RWPE1 (cell line): ENCODE results near the gene KAT6B.

Experiments
- CTCF ChIA-PET: fragments of 350-600 bp; sonication (Branson Sonifier 250); formaldehyde crosslinking; extraction: SDS; loops from one replicate; lab custom pipeline; 2021; lab: Yijun Ruan, JAX
- POLR2A ChIA-PET: fragments of 400-600 bp; formaldehyde crosslinking; extraction: SDS; loops from one replicate; lab custom pipeline; 2020; ENCODE audit warnings: antibody characterized with exemption; ENCODE audit not compliant: low non-redundant PET; lab: Yijun Ruan, JAX
- DNase-seq: peaks from one replicate; pipeline ENCODE4 v3.0.0; 2012; ENCODE audit warnings: low spot score
- H3K27ac ChIP-seq: fragments of 450-650 bp; 2 replicates; pipeline ENCODE4 v1.5.1; 2017
- TF ChIP-seq, protein P1 (sequence below): fragments of 450-650 bp; conservative IDR thresholded peaks from 2 replicates; pipeline ENCODE4 v1.5.1; 2017; ENCODE audit warnings: low read depth, mild to moderate bottlenecking

The KAT6B gene

DNA sequence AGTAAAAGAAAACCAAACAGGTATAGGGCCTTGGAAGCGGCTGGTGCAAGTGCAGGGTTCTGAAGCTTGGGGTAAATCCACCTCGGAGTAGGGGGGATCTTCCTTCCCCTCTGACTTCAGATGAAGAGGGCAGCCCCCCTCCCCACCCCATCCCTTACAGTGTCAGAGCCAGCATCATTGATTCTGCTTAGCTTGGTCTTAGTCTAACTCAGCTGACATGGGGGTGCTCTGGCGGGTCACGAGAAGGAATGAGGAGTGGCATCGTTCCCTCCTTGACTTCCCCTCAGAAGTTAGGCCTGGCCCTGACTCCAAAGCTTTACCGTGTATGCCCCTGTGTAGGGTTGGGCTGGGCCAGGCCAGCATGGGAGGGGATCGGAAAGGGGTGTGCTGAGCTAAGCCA lies 240.9 kb downstream of the KAT6B start:
- ChIA-PET CTCF (no interaction called here), POLR2A (no interaction called here)
- no peak overlapping the region for H3K27ac ChIP-seq
- DNase-seq: no peak
- TF ChIP-seq, protein P1, sequence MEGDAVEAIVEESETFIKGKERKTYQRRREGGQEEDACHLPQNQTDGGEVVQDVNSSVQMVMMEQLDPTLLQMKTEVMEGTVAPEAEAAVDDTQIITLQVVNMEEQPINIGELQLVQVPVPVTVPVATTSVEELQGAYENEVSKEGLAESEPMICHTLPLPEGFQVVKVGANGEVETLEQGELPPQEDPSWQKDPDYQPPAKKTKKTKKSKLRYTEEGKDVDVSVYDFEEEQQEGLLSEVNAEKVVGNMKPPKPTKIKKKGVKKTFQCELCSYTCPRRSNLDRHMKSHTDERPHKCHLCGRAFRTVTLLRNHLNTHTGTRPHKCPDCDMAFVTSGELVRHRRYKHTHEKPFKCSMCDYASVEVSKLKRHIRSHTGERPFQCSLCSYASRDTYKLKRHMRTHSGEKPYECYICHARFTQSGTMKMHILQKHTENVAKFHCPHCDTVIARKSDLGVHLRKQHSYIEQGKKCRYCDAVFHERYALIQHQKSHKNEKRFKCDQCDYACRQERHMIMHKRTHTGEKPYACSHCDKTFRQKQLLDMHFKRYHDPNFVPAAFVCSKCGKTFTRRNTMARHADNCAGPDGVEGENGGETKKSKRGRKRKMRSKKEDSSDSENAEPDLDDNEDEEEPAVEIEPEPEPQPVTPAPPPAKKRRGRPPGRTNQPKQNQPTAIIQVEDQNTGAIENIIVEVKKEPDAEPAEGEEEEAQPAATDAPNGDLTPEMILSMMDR: no peak

GRCh38 chr10:75068523-75068922 lies 242.1 kb downstream of the KAT6B start:
- TF ChIP-seq, protein P1: no peak
- no peak for DNase-seq
- ChIA-PET POLR2A (no interaction called here), CTCF (interaction anchor here (0.6 kb wide), 1 partner anchor 204 kb away, joined by 3 read pairs; no protein-coding TSS in a partner anchor)
- H3K27ac ChIP-seq: no peak overlapping the region

GRCh38 chr10:75070476-75070875 lies 244.1 kb downstream of the KAT6B start:
- ChIA-PET CTCF (interaction anchor here (0.7 kb wide), 1 partner anchor 9 kb away, joined by 4 read pairs; no protein-coding TSS in a partner anchor), POLR2A (no interaction called here)
- no peak overlapping the region for H3K27ac ChIP-seq
- TF ChIP-seq, protein P1: no peak
- DNase-seq: no peak

GRCh38 chr10:75070961-75071428 lies 244.6 kb downstream of the KAT6B start:
- TF ChIP-seq, protein P1: no peak
- no peak for DNase-seq
- H3K27ac ChIP-seq: no peak overlapping the region
- ChIA-PET POLR2A (no interaction called here), CTCF (no interaction called here)

DNA sequence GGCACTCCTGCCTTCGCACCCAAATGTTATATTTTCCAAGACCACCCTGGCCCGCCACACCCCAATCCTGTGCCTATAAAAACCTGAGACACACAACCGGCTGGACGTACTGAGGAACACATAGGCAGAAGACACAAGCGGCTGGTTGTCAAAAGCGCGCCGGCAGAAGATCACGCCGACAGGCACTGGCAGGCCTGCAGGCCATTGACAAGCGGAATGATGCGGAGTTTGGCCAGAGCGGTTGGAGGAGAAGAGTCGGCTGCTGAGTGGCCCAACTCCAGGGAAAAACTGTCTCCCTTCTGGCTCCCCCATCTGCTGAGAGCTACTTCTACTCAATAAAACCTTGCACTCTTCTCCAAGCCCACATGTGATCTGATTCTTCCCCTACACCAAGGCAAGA lies 245.4 kb downstream of the KAT6B start:
- POLR2A ChIA-PET: no interaction called here
- no peak for DNase-seq
- TF ChIP-seq, protein P1: no peak
- CTCF ChIA-PET: no interaction called here
- no peak overlapping the region for H3K27ac ChIP-seq

GRCh38 chr10:75072727-75073126 lies 246.3 kb downstream of the KAT6B start:
- CTCF ChIA-PET: no interaction called here
- no peak for DNase-seq
- TF ChIP-seq, protein P1: no peak
- POLR2A ChIA-PET: no interaction called here
- H3K27ac ChIP-seq: no peak overlapping the region
